Posterior vena cava (tissue), 2 donors: ENCODE results near the gene SAG. TPM values are rescaled to one million over a fixed set of nuclear protein-coding genes. Genes with fewer than 3 reads are reported as not detected.
"Not testable (repeated sequence)": the region's sequence is repeated elsewhere in the genome, so short reads cannot be mapped to it uniquely, and the experiment has no call there.

ENCODE experiments used
- DNase-seq: peaks from one replicate; pipeline ENCODE4 v3.0.0-alpha.2; 2020; ENCODE audit warnings: low spot score
- intact Hi-C, 2 donors: fragments of 100-400 bp; cut with DNase I; formaldehyde crosslinking; loops; one replicate each; pipeline versions ENCODE4 v1.14.1 to v1.14.2; 2022 to 2023
- total RNA-seq, 2 donors: library from RNA; stranded (reverse); fragmentation: NEBNext Ultra II Directional; extraction: Animal tissue kit (Norgen Biotek cat#: 25700); gene quantifications; one replicate each; pipeline ENCODE4 v1.2.1, GENCODE V29; 2021
- donor health status: DM: yes; HTN: yes; CAD: no.
- donor health status: DM: yes; HTN: yes; CAD: no.

The SAG gene
- total RNA-seq, 2 donors from 2014 or later: not detected

GRCh38 chr2:233368756-233369155 lies 61.1 kb downstream of the SAG start:
- DNase-seq: no peak
- intact Hi-C loops: no loop called here

GRCh38 chr2:233369462-233369861 lies 61.8 kb downstream of the SAG start:
- intact Hi-C loops: no loop called here
- DNase-seq: no peak

GRCh38 chr2:233369897-233370685 lies 62.5 kb downstream of the SAG start:
- DNase-seq: no peak
- intact Hi-C loops: no loop called here

GRCh38 chr2:233371641-233372040 lies 64.0 kb downstream of the SAG start:
- intact Hi-C loops: no loop called here
- DNase-seq: no peak

- no peak for DNase-seq
- intact Hi-C loops: no loop called here
Measured at GRCh38 chr2:233372855-233373254, 65.2 kb downstream of the SAG start.

- DNase-seq: no peak
- intact Hi-C loops: no loop called here
Measured at GRCh38 chr2:233373316-233373715, 65.7 kb downstream of the SAG start.

GRCh38 chr2:233374776-233375175 lies 67.2 kb downstream of the SAG start:
- intact Hi-C loops, DNase-seq: not testable (repeated sequence)

GRCh38 chr2:233375490-233376314 lies 68.1 kb downstream of the SAG start:
- intact Hi-C loops: no loop called here
- no peak for DNase-seq

- intact Hi-C loops: no loop called here
- no peak for DNase-seq
Measured at GRCh38 chr2:233379034-233379433, 71.4 kb downstream of the SAG start.

- intact Hi-C loops: no loop called here
- no peak for DNase-seq
Measured at GRCh38 chr2:233379441-233379840, 71.8 kb downstream of the SAG start.

GRCh38 chr2:233380132-233380895 lies 72.7 kb downstream of the SAG start:
- DNase-seq: no peak
- intact Hi-C loops: no loop called here

GRCh38 chr2:233380995-233381637 lies 73.5 kb downstream of the SAG start:
- intact Hi-C loops: no loop called here

GRCh38 chr2:233381638-233381995 lies 74.0 kb downstream of the SAG start:
- no peak for DNase-seq
- intact Hi-C loops: no loop called here

More at GRCh38 chr2:233380995-233381637, 73.5 kb downstream of the SAG start:
- DNase-seq: no peak

GRCh38 chr2:233384015-233384414 lies 76.4 kb downstream of the SAG start:
- DNase-seq: no peak

GRCh38 chr2:233384811-233385488 lies 77.3 kb downstream of the SAG start:
- no peak for DNase-seq
- intact Hi-C loops: no loop called here

More at GRCh38 chr2:233384015-233384414, 76.4 kb downstream of the SAG start:
- intact Hi-C loops: no loop called here

- intact Hi-C loops: no loop called here
Measured at GRCh38 chr2:233385489-233386044, 78.0 kb downstream of the SAG start.

GRCh38 chr2:233386382-233387041 lies 78.9 kb downstream of the SAG start:
- intact Hi-C loops: no loop called here
- DNase-seq: no peak

More at GRCh38 chr2:233385489-233386044, 78.0 kb downstream of the SAG start:
- DNase-seq: no peak

- intact Hi-C loops: no loop called here
- no peak for DNase-seq
Measured at GRCh38 chr2:233387225-233387624, 79.6 kb downstream of the SAG start.
